ENCODE data around the gene CHD6. TPM values are rescaled to one million over a fixed set of nuclear protein-coding genes. Genes with fewer than 3 reads are reported as not detected.

CHD6 gene
- total RNA-seq, 4 donors from 2014 or later, result 18.5 to 49.3 (median 28.7) TPM

GRCh38 chr20:41359541-41360011 lies 258.6 kb downstream of the CHD6 start:
- DNase-seq (ENCODE audit: low spot score) (no peak), ATAC-seq (ENCODE audit: low FRiP score) (no peak)
- TF ChIP-seq CTCF (IDR thresholded peaks at IDR 0.05), result no peak

- DNase-seq (ENCODE audit: low spot score) (no peak), ATAC-seq (ENCODE audit: low FRiP score) (no peak)
- no peak for TF ChIP-seq CTCF (IDR thresholded peaks at IDR 0.05)
Measured at GRCh38 chr20:41358717-41359116, 259.5 kb downstream of the CHD6 start.

- DNase-seq (ENCODE audit: low spot score) (no peak), ATAC-seq (ENCODE audit: low FRiP score) (no peak)
- TF ChIP-seq CTCF (IDR thresholded peaks at IDR 0.05), result no peak
Measured at GRCh38 chr20:41358230-41358629, 259.9 kb downstream of the CHD6 start.

- DNase-seq (ENCODE audit: low spot score) (no peak), ATAC-seq (ENCODE audit: low FRiP score) (no peak)
- TF ChIP-seq CTCF (IDR thresholded peaks at IDR 0.05), result no peak
Measured at GRCh38 chr20:41357424-41358163, 260.6 kb downstream of the CHD6 start.

GRCh38 chr20:41356951-41357350 lies 261.2 kb downstream of the CHD6 start:
- DNase-seq (ENCODE audit: low spot score) (no peak), ATAC-seq (ENCODE audit: low FRiP score) (no peak)
- no peak for TF ChIP-seq CTCF (IDR thresholded peaks at IDR 0.05)

- DNase-seq (ENCODE audit: low spot score) (no peak), ATAC-seq (ENCODE audit: low FRiP score) (no peak)
- no peak for TF ChIP-seq CTCF (IDR thresholded peaks at IDR 0.05)
Measured at GRCh38 chr20:41355598-41356203, 262.5 kb downstream of the CHD6 start.

GRCh38 chr20:41355192-41355591 lies 263.0 kb downstream of the CHD6 start:
- ATAC-seq (ENCODE audit: low FRiP score) (no peak), DNase-seq (ENCODE audit: low spot score) (no peak)
- no peak for TF ChIP-seq CTCF (IDR thresholded peaks at IDR 0.05)
